Nephron progenitor cell (in vitro differentiated cells): Measurements from ENCODE around the gene SELENOW.

Source experiments
- DNase-seq: peaks from one replicate; pipeline ENCODE4 v3.0.0; 2021
- H3K27ac Mint-ChIP-seq: 2 replicates; pipeline ENCODE4 v1.8.0; 2021; ENCODE audit warnings: mild to moderate bottlenecking, moderate library complexity, mixed read lengths
- H3K27me3 Mint-ChIP-seq: 2 replicates; pipeline ENCODE4 v1.8.0; 2021; ENCODE audit warnings: mild to moderate bottlenecking, low read depth, mixed read lengths; ENCODE audit not compliant: poor library complexity
- H3K36me3 Mint-ChIP-seq: 2 replicates; pipeline ENCODE4 v1.8.0; 2021; ENCODE audit warnings: low read depth, mixed read lengths
- H3K4me1 Mint-ChIP-seq: 2 replicates; pipeline ENCODE4 v1.8.0; 2021; ENCODE audit warnings: mixed read lengths
- H3K4me3 Mint-ChIP-seq: 2 replicates; pipeline ENCODE4 v1.8.0; 2021; ENCODE audit warnings: mild to moderate bottlenecking, moderate library complexity, mixed read lengths
- H3K9me3 Mint-ChIP-seq: 2 replicates; pipeline ENCODE4 v1.8.0; 2021; ENCODE audit warnings: mild to moderate bottlenecking, moderate library complexity, mixed read lengths
- TF ChIP-seq, protein P1 (sequence below): fragments of 200-600 bp; sonication (generic); IDR thresholded peaks from 2 replicates; pipeline ENCODE4 v1.5.0; 2021; ENCODE audit warnings: antibody characterized with exemption

SELENOW gene

DNA sequence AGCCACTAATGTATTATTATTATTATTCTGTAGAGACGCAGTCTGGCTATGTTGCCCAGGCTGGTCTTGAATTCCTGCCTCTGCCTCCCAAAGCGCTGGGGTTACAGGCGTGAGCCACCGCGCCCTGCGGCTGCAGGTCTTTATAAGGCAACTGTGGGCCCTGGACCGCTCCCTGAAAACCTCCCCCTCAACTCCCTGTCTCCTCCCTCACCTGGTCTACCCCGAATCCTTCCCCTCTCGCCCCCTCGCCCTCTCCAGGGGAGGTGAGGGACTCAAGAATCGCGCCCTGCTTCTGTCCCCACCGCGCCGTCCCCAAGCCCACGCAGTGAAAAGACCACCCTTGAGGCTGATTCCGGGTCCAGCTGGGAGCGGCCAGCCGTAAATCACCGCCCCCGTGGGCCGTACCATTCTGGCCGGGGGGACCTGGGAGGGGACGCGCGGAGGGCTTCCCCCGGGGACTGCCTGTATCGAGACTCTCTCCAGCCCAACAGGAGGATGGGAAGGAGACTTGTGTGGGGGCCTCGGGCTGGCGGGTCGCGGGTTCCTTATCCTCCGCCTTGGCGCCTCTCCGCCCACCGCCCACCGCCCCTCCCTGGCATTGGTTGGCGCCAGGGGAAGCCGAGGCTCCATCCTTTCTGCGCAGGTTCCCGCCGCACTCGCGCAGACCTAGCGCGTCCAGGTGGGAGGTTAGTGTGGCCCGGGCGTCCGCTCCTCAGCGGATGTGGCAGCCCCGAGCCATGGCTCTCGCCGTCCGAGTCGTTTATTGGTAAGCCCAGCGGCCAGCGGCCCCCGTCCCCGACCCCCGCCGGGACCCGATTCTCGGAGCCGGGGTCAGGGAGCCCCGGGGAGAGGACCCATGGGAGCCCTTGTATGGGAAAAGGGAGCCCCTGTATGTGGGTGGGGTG is at the start of gene SELENOW:
TSS of gene SELENOW (plus strand) at position 655 of the 905 bp plus-strand sequence. CDS start at position 738, 83 bp downstream.
- Mint-ChIP-seq H3K4me3 (peak within 1 kb of the TSS; percentile 87), H3K36me3 (peaks cover 21% of the 10 kb centered on the region), H3K27ac (peak within 1 kb of the TSS; percentile 98), H3K9me3 (no peaks in the 10 kb centered on the region), H3K4me1 (peaks cover 33% of the 10 kb centered on the region), H3K27me3 (peaks cover 3% of the 10 kb centered on the region)
- TF ChIP-seq, protein P1, sequence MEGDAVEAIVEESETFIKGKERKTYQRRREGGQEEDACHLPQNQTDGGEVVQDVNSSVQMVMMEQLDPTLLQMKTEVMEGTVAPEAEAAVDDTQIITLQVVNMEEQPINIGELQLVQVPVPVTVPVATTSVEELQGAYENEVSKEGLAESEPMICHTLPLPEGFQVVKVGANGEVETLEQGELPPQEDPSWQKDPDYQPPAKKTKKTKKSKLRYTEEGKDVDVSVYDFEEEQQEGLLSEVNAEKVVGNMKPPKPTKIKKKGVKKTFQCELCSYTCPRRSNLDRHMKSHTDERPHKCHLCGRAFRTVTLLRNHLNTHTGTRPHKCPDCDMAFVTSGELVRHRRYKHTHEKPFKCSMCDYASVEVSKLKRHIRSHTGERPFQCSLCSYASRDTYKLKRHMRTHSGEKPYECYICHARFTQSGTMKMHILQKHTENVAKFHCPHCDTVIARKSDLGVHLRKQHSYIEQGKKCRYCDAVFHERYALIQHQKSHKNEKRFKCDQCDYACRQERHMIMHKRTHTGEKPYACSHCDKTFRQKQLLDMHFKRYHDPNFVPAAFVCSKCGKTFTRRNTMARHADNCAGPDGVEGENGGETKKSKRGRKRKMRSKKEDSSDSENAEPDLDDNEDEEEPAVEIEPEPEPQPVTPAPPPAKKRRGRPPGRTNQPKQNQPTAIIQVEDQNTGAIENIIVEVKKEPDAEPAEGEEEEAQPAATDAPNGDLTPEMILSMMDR = no peak
- peak; percentile 88 for DNase-seq

DNA sequence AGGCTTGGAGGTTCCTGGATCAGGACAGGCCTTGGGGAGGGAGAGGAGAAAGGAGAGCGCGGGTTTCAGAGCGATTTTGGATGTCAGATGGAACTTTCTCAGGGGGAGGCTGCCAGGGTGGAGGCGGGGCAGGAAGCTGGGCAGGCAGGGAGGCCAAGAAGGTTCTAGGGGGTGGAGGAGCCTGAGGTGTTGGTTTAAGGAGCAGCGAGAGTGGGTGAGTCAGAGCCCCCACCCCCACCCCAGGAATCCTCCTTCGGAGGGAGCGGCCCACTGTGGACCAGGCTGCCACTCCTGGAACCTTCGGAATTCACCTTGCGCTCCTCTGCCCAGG is 49.1 kb upstream of the SELENOW start:
- TF ChIP-seq, protein P1 = no peak
- Mint-ChIP-seq H3K36me3 (no peaks in the 10 kb centered on the region), H3K9me3 (no peaks in the 10 kb centered on the region), H3K27me3 (peaks cover 32% of the 10 kb centered on the region), H3K27ac (no peak overlapping the region), H3K4me1 (peaks cover 12% of the 10 kb centered on the region), H3K4me3 (peak overlapping the region; percentile 83)
- no peak for DNase-seq

DNA sequence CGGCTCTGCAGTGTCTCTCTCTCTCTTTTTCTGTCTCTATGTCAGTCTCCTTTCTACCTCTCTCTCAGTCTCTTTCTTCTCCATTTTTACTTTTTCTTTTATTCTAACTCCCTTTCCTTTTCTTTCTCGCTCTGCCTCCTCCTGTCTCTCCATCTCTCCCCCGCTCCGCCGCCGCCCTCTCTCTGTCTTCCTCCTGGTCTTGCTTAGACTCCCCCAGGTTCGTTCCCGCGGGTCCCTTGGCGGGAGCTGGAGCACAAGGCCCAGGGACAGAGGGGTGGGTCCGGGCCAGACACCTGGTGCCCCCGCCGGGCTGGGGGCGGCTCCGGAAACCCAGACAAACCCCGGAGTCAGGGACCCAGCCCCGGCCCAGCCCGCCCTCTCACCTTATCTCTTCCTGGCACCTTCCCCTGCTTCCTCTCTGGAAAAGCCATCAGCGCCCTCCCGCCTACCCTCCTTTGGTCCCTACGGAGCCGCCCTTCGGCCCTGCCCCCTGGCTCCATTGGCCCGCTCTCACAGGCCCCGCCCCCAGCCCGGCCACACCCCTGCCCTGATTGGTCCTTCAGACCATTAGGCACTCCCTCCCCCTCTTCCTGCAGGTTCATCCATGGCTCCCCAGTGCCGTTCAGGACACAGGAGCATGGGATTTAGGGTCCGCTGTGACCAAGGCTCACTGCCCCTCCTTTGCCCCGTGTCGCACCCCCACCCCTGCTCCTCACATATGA is 48.5 kb upstream of the SELENOW start:
- H3K27me3 Mint-ChIP-seq = peaks cover 32% of the 10 kb centered on the region
- no peak overlapping the region for H3K27ac Mint-ChIP-seq
- peak overlapping the region; percentile 83 for H3K4me3 Mint-ChIP-seq
- TF ChIP-seq, protein P1 = no peak
- H3K4me1 Mint-ChIP-seq = peaks cover 12% of the 10 kb centered on the region
- H3K9me3 Mint-ChIP-seq = no peaks in the 10 kb centered on the region
- no peaks in the 10 kb centered on the region for H3K36me3 Mint-ChIP-seq
- peak; percentile 79 for DNase-seq

DNA sequence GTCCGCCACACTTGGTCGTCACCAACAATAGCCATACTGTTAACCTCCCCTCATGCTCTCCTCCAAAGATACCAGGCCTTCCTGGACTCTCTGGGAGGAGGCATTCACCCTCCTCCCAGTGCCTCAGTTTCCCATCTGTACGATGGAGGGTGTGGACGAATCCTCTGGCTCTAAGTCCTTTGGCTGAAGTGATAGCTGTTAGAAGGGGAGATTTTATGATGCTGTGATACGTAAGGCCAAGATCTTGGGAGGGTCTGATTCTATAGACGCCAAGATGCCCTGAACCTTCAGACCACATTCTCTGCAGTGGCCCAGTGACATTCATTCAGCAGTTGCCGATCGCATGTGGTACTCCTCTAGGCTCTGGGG is 48.0 kb upstream of the SELENOW start:
- Mint-ChIP-seq H3K4me1 (peaks cover 12% of the 10 kb centered on the region), H3K9me3 (no peaks in the 10 kb centered on the region), H3K4me3 (peak overlapping the region; percentile 83), H3K27ac (no peak overlapping the region), H3K27me3 (peaks cover 37% of the 10 kb centered on the region), H3K36me3 (no peaks in the 10 kb centered on the region)
- no peak for DNase-seq
- TF ChIP-seq, protein P1 = no peak

DNA sequence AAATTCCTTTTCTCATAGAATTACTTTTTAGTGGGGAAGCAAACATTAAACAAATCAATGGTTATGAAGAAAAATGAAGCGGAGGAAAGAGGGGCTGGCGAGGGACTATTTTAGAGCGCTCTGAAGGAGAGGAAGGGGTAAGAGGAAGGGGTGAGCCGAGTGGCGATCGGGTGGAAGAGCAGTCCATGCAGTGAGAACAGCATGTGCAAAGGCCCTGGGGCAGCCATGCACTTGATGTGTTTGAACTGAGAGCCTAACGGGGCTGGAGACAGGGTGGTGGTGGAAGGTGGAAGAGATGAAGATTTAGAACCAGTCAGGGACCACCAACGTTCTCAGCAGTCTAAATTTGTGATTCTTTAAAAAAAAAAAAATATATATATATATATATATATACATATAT is 47.6 kb upstream of the SELENOW start:
- H3K4me3 Mint-ChIP-seq = no peak overlapping the region
- H3K36me3 Mint-ChIP-seq = no peaks in the 10 kb centered on the region
- DNase-seq = no peak
- TF ChIP-seq, protein P1 = no peak
- peaks cover 12% of the 10 kb centered on the region for H3K4me1 Mint-ChIP-seq
- no peaks in the 10 kb centered on the region for H3K9me3 Mint-ChIP-seq
- peaks cover 40% of the 10 kb centered on the region for H3K27me3 Mint-ChIP-seq
- H3K27ac Mint-ChIP-seq = no peak overlapping the region
